PC-3 (cell line): ENCODE results near the gene DPT. TPM values are rescaled to one million over a fixed set of nuclear protein-coding genes. Genes with fewer than 3 reads are reported as not detected.

Source experiments
- ATAC-seq: fragments of 200-7000 bp; cut with Tn5 transposase; 2 replicates; pipeline ENCODE4 v1.9.1; 2020; ENCODE audit warnings: mild to moderate bottlenecking, moderate library complexity
- BruUV-seq: library from RNA; stranded (reverse); fragments of 400-500 nt; replicated peaks from 2 replicates; lab custom pipeline; 2021; lab: Mats Ljungman, UMichigan
- CTCF ChIA-PET: fragments of 300-600 bp; sonication (Branson Sonifier 250); formaldehyde crosslinking; loops from one replicate; lab custom pipeline; 2022; ENCODE audit warnings: antibody characterized with exemption; lab: Charles Lee
- POLR2A ChIA-PET: fragments of 300-600 bp; sonication (Branson Sonifier 250); formaldehyde crosslinking; loops from one replicate; lab custom pipeline; 2022; ENCODE audit warnings: antibody characterized with exemption; ENCODE audit not compliant: unreplicated experiment; lab: Charles Lee
- DNase-seq: peaks from one replicate; pipeline ENCODE4 v3.0.0-alpha.2; 2015
- H2AFZ ChIP-seq: fragments of 300-600 bp; sonication (generic); 2 replicates; pipeline ENCODE4 v1.6.0; 2016; ENCODE audit warnings: antibody characterized with exemption, low read length
- H3F3A ChIP-seq: fragments of 300-600 bp; sonication (generic); one replicate; pipeline ENCODE4 v1.6.0; 2017; ENCODE audit warnings: antibody characterized with exemption, low read length, control low read depth, mild to moderate bottlenecking; ENCODE audit not compliant: unreplicated experiment
- H3K27ac ChIP-seq: fragments of 300-600 bp; sonication (generic); 2 replicates; pipeline ENCODE4 v1.5.1; 2016; ENCODE audit warnings: mild to moderate bottlenecking, low read length
- H3K27me3 ChIP-seq: fragments of 300-600 bp; sonication (generic); 2 replicates; pipeline ENCODE4 v1.6.1; 2016; ENCODE audit warnings: low read length, mixed read lengths
- H3K36me3 ChIP-seq: fragments of 300-600 bp; sonication (generic); 2 replicates; pipeline ENCODE4 v1.6.1; 2016; ENCODE audit warnings: low read depth, mixed run types, low read length, mixed read lengths
- H3K4me1 ChIP-seq: fragments of 300-600 bp; sonication (generic); 2 replicates; pipeline ENCODE4 v1.5.1; 2016; ENCODE audit warnings: low read length; ENCODE audit not compliant: insufficient read depth
- H3K4me2 ChIP-seq: fragments of 300-600 bp; sonication (generic); 2 replicates; pipeline ENCODE4 v1.6.0; 2016; ENCODE audit warnings: low read length
- H3K4me3 ChIP-seq: fragments of 300-600 bp; sonication (generic); 2 replicates; pipeline ENCODE4 v1.5.1; 2016; ENCODE audit warnings: mild to moderate bottlenecking, low read length, mixed read lengths
- H3K79me2 ChIP-seq: fragments of 300-600 bp; sonication (generic); 2 replicates; pipeline ENCODE4 v1.6.1; 2017; ENCODE audit warnings: low read length, mixed read lengths
- H3K9ac ChIP-seq: fragments of 300-600 bp; sonication (generic); 2 replicates; pipeline ENCODE4 v1.6.0; 2016; ENCODE audit warnings: mild to moderate bottlenecking, low read length
- H3K9me2 ChIP-seq: fragments of 300-600 bp; sonication (generic); replicated peaks from 2 replicates; pipeline ENCODE4 v1.6.1; 2016; ENCODE audit warnings: mixed run types, low read length, mixed read lengths
- H3K9me3 ChIP-seq: fragments of 300-600 bp; sonication (generic); 2 replicates; pipeline ENCODE4 v1.6.1; 2016; ENCODE audit warnings: low read length, mixed read lengths
- H4K20me1 ChIP-seq: fragments of 300-600 bp; sonication (generic); 2 replicates; pipeline ENCODE4 v1.6.1; 2016; ENCODE audit warnings: low read length, mixed read lengths
- EZH2 ChIP-seq: fragments of 300-600 bp; sonication (generic); IDR thresholded peaks from one replicate; pipeline ENCODE4 v1.6.1; 2017; ENCODE audit warnings: antibody characterized with exemption, mild to moderate bottlenecking, low read length; ENCODE audit not compliant: unreplicated experiment
- EZH2phosphoT487 ChIP-seq: fragments of 300-600 bp; sonication (generic); IDR thresholded peaks from 2 replicates; pipeline ENCODE4 v1.6.1; 2018; ENCODE audit warnings: mild to moderate bottlenecking, antibody characterized with exemption, low read length, borderline replicate concordance
- intact Hi-C: fragments of 100-400 bp; cut with micrococcal nuclease; formaldehyde crosslinking; loops from 2 replicates; pipeline ENCODE4 v1.9.0; 2023
- total RNA-seq: library from RNA; depleted of rRNA; stranded (reverse); fragments of >200 nt; gene quantifications from 2 replicates; pipeline ENCODE4 v1.2.3, GENCODE V29; 2014
- TF ChIP-seq, protein P1 (sequence below): fragments of 300-600 bp; sonication (generic); conservative IDR thresholded peaks from 2 replicates; pipeline ENCODE4 v1.5.1; 2017; ENCODE audit warnings: antibody characterized with exemption, low read depth, mild to moderate bottlenecking, low read length

DPT gene
- total RNA-seq, 1 experiment from 2014 or later, result not detected

DNA sequence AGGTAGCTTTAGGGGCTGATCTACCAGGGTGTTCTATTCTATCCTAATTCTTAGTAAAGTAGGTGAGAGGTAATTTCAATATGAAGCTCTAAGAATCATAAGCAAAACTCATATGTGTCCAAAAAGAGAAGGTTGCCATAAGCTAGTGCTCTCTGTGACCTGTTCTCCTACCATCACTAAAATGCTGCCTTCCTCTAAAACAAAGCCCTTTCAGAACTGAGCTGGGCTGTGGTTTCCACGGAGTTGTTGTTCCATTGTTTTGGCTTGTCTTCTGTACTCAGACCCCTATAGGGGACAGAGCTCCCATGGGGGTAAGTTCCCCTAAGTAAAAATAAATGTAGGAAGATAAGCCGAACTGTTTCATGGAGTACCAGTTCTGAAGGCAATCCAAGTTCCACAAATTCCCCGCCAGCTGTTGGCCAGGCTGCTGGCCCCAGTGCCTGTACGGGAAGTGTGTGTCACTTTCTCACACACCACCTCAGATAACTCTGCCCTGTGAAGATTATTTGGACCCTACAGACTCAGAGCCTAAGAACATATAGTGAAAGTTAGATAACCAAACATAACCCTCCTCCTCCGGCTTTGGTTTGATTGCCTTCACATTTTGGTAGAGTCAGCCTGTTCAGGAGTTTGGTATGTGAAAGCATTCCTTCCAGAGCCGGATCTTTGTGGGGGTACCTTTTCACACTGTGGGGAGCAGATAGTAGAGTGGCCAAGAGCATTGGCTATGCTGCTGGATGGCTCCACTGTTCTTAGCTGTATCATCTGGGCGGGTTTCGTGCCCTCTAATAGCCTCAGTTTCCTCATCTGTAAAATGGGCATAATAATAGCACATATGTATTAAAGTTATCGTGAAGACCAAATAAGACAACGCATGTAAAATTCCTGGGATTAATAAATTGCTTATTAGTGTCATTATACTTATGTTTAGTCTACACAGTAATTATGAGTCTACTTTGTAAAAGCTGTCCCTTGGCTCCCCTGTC, 10.8 kb downstream of the DPT start:
- intact Hi-C loops, result no loop called here
- Histone ChIP-seq H3F3A (no peaks in the 10 kb centered on the region), H3K4me2 (peak overlapping the region; percentile 55; the same call in 1 of the 2 replicates), H3K9me3 (no peaks in the 10 kb centered on the region), H3K9me2 (no peaks in the 10 kb centered on the region), H3K79me2 (no peaks in the 10 kb centered on the region), H3K27me3 (no peaks in the 10 kb centered on the region), H3K4me3 (no peak overlapping the region), H4K20me1 (no peaks in the 10 kb centered on the region), H2AFZ (no peak overlapping the region), H3K27ac (peak overlapping the region; percentile 38; the same call in 1 of the 2 replicates), H3K9ac (no peak overlapping the region), H3K36me3 (no peaks in the 10 kb centered on the region), H3K4me1 (peaks cover 20% of the 10 kb centered on the region)
- no peak for TF ChIP-seq EZH2phosphoT487
- no peak for TF ChIP-seq EZH2
- TF ChIP-seq, protein P1, sequence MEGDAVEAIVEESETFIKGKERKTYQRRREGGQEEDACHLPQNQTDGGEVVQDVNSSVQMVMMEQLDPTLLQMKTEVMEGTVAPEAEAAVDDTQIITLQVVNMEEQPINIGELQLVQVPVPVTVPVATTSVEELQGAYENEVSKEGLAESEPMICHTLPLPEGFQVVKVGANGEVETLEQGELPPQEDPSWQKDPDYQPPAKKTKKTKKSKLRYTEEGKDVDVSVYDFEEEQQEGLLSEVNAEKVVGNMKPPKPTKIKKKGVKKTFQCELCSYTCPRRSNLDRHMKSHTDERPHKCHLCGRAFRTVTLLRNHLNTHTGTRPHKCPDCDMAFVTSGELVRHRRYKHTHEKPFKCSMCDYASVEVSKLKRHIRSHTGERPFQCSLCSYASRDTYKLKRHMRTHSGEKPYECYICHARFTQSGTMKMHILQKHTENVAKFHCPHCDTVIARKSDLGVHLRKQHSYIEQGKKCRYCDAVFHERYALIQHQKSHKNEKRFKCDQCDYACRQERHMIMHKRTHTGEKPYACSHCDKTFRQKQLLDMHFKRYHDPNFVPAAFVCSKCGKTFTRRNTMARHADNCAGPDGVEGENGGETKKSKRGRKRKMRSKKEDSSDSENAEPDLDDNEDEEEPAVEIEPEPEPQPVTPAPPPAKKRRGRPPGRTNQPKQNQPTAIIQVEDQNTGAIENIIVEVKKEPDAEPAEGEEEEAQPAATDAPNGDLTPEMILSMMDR, result no peak
- DNase-seq (no peak), ATAC-seq (no peak)
- ChIA-PET POLR2A (no interaction called here), CTCF (no interaction called here)
- no TSS peak for BruUV-seq

DNA sequence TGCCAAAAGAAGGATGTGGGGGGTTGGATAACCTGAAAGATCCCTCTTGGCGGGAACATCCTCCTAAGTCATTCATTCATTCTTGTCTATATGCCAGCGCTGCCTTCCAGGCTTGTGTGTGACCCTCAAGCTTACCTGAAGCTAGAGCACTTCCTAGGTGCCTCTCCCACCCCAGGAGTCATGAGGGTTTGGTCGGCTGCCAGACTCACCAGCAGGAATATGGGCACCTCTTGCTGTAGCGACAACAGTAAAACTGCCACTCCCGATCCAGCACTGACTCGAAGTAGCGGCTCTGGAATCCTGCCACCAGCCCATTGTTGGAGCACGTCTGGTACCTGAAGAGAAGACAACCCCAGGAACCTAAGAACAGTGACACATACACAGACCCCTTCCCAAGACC, 15.0 kb downstream of the DPT start:
- no peaks in the 10 kb centered on the region for H3K9me2 ChIP-seq
- no peaks in the 10 kb centered on the region for H3K27me3 ChIP-seq
- TF ChIP-seq, protein P1, result no peak
- no peak for TF ChIP-seq EZH2phosphoT487
- TF ChIP-seq EZH2, result no peak
- DNase-seq (peak; percentile 74), ATAC-seq (no peak)
- H3K4me2 ChIP-seq, result no peak overlapping the region
- no peak overlapping the region for H2AFZ ChIP-seq
- H3K79me2 ChIP-seq, result no peaks in the 10 kb centered on the region
- intact Hi-C loops, result loop anchor here (5.0 kb wide), 1 partner anchor 528 kb away; no protein-coding TSS in a partner anchor
- no peaks in the 10 kb centered on the region for H3K9me3 ChIP-seq
- no peaks in the 10 kb centered on the region for H4K20me1 ChIP-seq
- H3K4me3 ChIP-seq, result no peak overlapping the region
- no peaks in the 10 kb centered on the region for H3K36me3 ChIP-seq
- CTCF ChIA-PET, result no interaction called here
- no TSS peak for BruUV-seq
- H3K4me1 ChIP-seq, result peaks cover 22% of the 10 kb centered on the region
- POLR2A ChIA-PET, result no interaction called here
- no peak overlapping the region for H3K9ac ChIP-seq
- no peak overlapping the region for H3K27ac ChIP-seq
- peaks cover 9% of the 10 kb centered on the region for H3F3A ChIP-seq
